Measurements from ENCODE around the gene GSK3B. TPM values are rescaled to one million over a fixed set of nuclear protein-coding genes. Genes with fewer than 3 reads are reported as not detected.

The GSK3B gene
- total RNA-seq, 4 donors from 2014 or later = 34.6 to 65.2 (median 42.6) TPM

- no peaks in the 10 kb centered on the region for H3K4me1 ChIP-seq
- no peaks in the 10 kb centered on the region for H3K27me3 ChIP-seq
- TF ChIP-seq, protein P1, sequence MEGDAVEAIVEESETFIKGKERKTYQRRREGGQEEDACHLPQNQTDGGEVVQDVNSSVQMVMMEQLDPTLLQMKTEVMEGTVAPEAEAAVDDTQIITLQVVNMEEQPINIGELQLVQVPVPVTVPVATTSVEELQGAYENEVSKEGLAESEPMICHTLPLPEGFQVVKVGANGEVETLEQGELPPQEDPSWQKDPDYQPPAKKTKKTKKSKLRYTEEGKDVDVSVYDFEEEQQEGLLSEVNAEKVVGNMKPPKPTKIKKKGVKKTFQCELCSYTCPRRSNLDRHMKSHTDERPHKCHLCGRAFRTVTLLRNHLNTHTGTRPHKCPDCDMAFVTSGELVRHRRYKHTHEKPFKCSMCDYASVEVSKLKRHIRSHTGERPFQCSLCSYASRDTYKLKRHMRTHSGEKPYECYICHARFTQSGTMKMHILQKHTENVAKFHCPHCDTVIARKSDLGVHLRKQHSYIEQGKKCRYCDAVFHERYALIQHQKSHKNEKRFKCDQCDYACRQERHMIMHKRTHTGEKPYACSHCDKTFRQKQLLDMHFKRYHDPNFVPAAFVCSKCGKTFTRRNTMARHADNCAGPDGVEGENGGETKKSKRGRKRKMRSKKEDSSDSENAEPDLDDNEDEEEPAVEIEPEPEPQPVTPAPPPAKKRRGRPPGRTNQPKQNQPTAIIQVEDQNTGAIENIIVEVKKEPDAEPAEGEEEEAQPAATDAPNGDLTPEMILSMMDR (IDR thresholded peaks at IDR 0.05) = no peak
- no peak for TF ChIP-seq POLR2A (IDR thresholded peaks at IDR 0.05)
- no peak overlapping the region for H3K27ac ChIP-seq
- DNase-seq = no peak
- H3K4me3 ChIP-seq = no peak overlapping the region
- peaks cover 0 to 4% (median 0%) of the 10 kb centered on the region in 4 donors for H3K9me3 ChIP-seq
- no peaks in the 10 kb centered on the region for H3K36me3 ChIP-seq
These were observed 25.7 kb upstream of the GSK3B start for GRCh38 chr3:120119846-120120510.

DNA sequence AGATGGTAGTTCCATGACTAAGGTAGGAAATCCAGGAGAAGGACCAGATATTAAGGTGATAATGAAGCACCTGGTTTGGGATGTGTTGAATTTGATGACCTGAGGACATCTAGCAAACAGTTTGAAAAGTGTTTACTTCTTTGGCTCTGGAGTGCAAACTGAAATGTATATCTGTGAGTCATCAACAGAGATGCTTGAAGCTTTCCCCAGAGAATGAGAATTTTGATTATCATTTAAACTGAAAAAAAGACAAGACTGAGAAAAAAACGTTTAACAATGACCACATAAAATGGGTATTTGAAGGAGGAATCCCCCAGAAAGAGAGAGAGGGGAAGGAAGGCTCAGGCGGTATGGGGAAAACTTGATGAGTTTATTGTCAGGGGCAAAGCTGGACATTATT is 20.7 kb upstream of the GSK3B start:
- H3K27ac ChIP-seq = no peak overlapping the region
- no peaks in the 10 kb centered on the region for H3K4me1 ChIP-seq
- no peaks in the 10 kb centered on the region for H3K36me3 ChIP-seq
- H3K4me3 ChIP-seq = no peak overlapping the region
- no peaks in the 10 kb centered on the region for H3K27me3 ChIP-seq
- no peak for DNase-seq
- peaks cover 0 to 4% (median 0%) of the 10 kb centered on the region in 4 donors for H3K9me3 ChIP-seq
- TF ChIP-seq, protein P1 (IDR thresholded peaks at IDR 0.05) = no peak
- no peak for TF ChIP-seq POLR2A (IDR thresholded peaks at IDR 0.05)

DNA sequence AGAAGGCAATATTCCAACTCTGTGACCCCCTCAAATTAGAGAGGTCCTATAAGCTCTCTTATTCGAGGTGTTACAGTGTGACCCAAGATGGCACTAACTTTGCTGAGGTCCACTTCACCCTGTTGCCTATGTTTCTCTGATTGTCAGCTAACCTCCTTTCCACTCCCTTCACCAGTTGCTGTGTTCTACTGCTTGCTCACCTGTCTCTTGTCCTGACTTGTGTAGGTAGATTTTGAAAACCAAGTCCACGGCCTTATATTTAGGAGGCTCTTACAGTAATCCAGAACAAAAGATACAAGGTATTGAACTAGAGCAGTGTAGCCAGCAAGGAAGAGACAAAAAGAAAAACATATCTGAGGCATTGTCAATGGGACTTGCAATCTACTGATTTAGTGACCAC is 20.1 kb upstream of the GSK3B start:
- Histone ChIP-seq H3K4me1 (no peaks in the 10 kb centered on the region), H3K4me3 (no peak overlapping the region), H3K36me3 (no peaks in the 10 kb centered on the region), H3K27ac (no peak overlapping the region), H3K9me3 (peaks cover 0 to 4% (median 0%) of the 10 kb centered on the region in 4 donors), H3K27me3 (no peaks in the 10 kb centered on the region)
- no peak for DNase-seq
- no peak for TF ChIP-seq POLR2A (IDR thresholded peaks at IDR 0.05)
- TF ChIP-seq, protein P1 (IDR thresholded peaks at IDR 0.05) = no peak

- H3K27me3 ChIP-seq = no peaks in the 10 kb centered on the region
- no peaks in the 10 kb centered on the region for H3K36me3 ChIP-seq
- H3K4me1 ChIP-seq = no peaks in the 10 kb centered on the region
- no peak for DNase-seq
- no peak overlapping the region for H3K27ac ChIP-seq
- no peak for TF ChIP-seq POLR2A (IDR thresholded peaks at IDR 0.05)
- TF ChIP-seq, protein P1 (IDR thresholded peaks at IDR 0.05) = no peak
- H3K4me3 ChIP-seq = no peak overlapping the region
- peaks cover 0 to 4% (median 0%) of the 10 kb centered on the region in 4 donors for H3K9me3 ChIP-seq
These were observed 19.2 kb upstream of the GSK3B start for GRCh38 chr3:120113128-120114116.

GRCh38 chr3:120111898-120112297 is 17.7 kb upstream of the GSK3B start:
- no peaks in the 10 kb centered on the region for H3K27me3 ChIP-seq
- TF ChIP-seq, protein P1 (IDR thresholded peaks at IDR 0.05) = no peak
- TF ChIP-seq POLR2A (IDR thresholded peaks at IDR 0.05) = no peak
- H3K9me3 ChIP-seq = peaks cover 0 to 4% (median 0%) of the 10 kb centered on the region in 4 donors
- DNase-seq = no peak
- H3K4me1 ChIP-seq = no peaks in the 10 kb centered on the region
- H3K4me3 ChIP-seq = no peak overlapping the region
- H3K36me3 ChIP-seq = no peaks in the 10 kb centered on the region
- H3K27ac ChIP-seq = no peak overlapping the region
